HCT116 (cell line): ENCODE data around the gene AHRR. TPM values are rescaled to one million over a fixed set of nuclear protein-coding genes. Genes with fewer than 3 reads are reported as not detected.

Experiments used
- ATAC-seq: fragments of 200-7000 bp; cut with Tn5 transposase; 2 replicates; pipeline ENCODE4 v1.9.1; 2020; ENCODE audit warnings: mild to moderate bottlenecking, moderate library complexity
- BruUV-seq: library from RNA; stranded (reverse); fragments of 400-500 nt; replicated peaks from 2 replicates; lab custom pipeline; 2021; lab: Mats Ljungman, UMichigan
- CTCF ChIA-PET: fragments of 300-600 bp; sonication (Branson Sonifier 250); formaldehyde crosslinking; loops from one replicate; lab custom pipeline; 2021; ENCODE audit warnings: antibody characterized with exemption; lab: Charles Lee
- POLR2A ChIA-PET: fragments of 300-600, 350-600 bp; sonication (Branson Sonifier 250); formaldehyde crosslinking; loops from one replicate; lab custom pipeline; 2021; ENCODE audit warnings: antibody characterized with exemption; lab: Charles Lee
- RAD21 ChIA-PET, 2 experiments: fragments of 300-600 bp; sonication (Branson Sonifier 250); formaldehyde crosslinking; loops; one replicate each; lab custom pipeline; 2023; ENCODE audit warnings: low total read pairs in 2 of 2; ENCODE audit not compliant: uncharacterized antibody in 2 of 2, unreplicated experiment in 2 of 2, low non-redundant PET in 1 of 2; lab: Charles Lee
- DNase-seq: peaks from one replicate; pipeline ENCODE4 v3.0.0-alpha.2; 2010; ENCODE audit warnings: low read depth, low spot score
- H2AFZ ChIP-seq: fragments of 200-600 bp; shearing (Covaris generic), sonication (generic); 2 replicates; pipeline ENCODE4 v1.6.1; 2017; ENCODE audit warnings: low read depth, mixed run types, mixed read lengths, antibody characterized with exemption, low read length; ENCODE audit not compliant: poor library complexity, severe bottlenecking
- H3K27ac ChIP-seq: 2 replicates; pipeline ENCODE4 v1.5.1; 2012; ENCODE audit warnings: low read depth, low read length
- H3K27me3 ChIP-seq: fragments of 200-600 bp; sonication (generic); 2 replicates; pipeline ENCODE4 v1.6.1; 2016; ENCODE audit warnings: mixed run types, low read length, mixed read lengths; ENCODE audit not compliant: insufficient read depth
- H3K36me3 ChIP-seq, 2 experiments: fragments of 200-500 bp in 1 of 2; fragments of 200-600 bp in 1 of 2; sonication (Bioruptor generic) in 1 of 2; sonication (generic) in 1 of 2; 2 replicates each; pipeline versions ENCODE4 v1.5.1 to v1.6.1; 2014 to 2016; ENCODE audit warnings: low read length in 2 of 2, inconsistent platforms in 1 of 2, mixed read lengths in 1 of 2, mixed run types in 1 of 2; ENCODE audit not compliant: insufficient read depth in 2 of 2, control insufficient read depth in 1 of 2
- H3K4me1 ChIP-seq, 2 experiments: fragments of 200-600 bp in 1 of 2; sonication (generic) in 1 of 2; 2 replicates each; pipeline versions ENCODE4 v1.5.1 to v1.6.1; 2012 to 2017; ENCODE audit warnings: low read length in 2 of 2, inconsistent platforms in 1 of 2, mild to moderate bottlenecking in 1 of 2, mixed read lengths in 1 of 2, mixed run types in 1 of 2, moderate library complexity in 1 of 2; ENCODE audit not compliant: insufficient read depth in 2 of 2, control insufficient read depth in 1 of 2
- H3K4me2 ChIP-seq: fragments of 200-600 bp; sonication (generic); 2 replicates; pipeline ENCODE4 v1.6.1; 2017; ENCODE audit warnings: mixed run types, low read length, mixed read lengths
- H3K4me3 ChIP-seq, 2 experiments: fragments of 200-600 bp in 1 of 2; sonication (generic) in 1 of 2; replicated peaks in 1 of 2; 2 replicates each; pipeline ENCODE4 v1.5.1; 2011 to 2016; ENCODE audit warnings: low read length in 2 of 2, control low read depth in 1 of 2, low read depth in 1 of 2, mild to moderate bottlenecking in 1 of 2, mixed read lengths in 1 of 2, mixed run types in 1 of 2
- H3K79me2 ChIP-seq: fragments of 200-600 bp; sonication (generic); 2 replicates; pipeline ENCODE4 v1.6.1; 2017; ENCODE audit warnings: mild to moderate bottlenecking, mixed run types, low read length, moderate library complexity, mixed read lengths; ENCODE audit not compliant: insufficient read depth
- H3K9ac ChIP-seq: fragments of 200-600 bp; sonication (generic); 2 replicates; pipeline ENCODE4 v1.6.1; 2016; ENCODE audit warnings: low read length, mixed read lengths
- H3K9me2 ChIP-seq: fragments of 200-600 bp; sonication (generic), shearing (Covaris generic); 2 replicates; pipeline ENCODE4 v1.6.1; 2017; ENCODE audit warnings: mixed run types, mild to moderate bottlenecking, moderate library complexity; ENCODE audit not compliant: insufficient read depth
- H3K9me3 ChIP-seq, 2 experiments: fragments of 200-500 bp in 1 of 2; fragments of 200-600 bp in 1 of 2; sonication (Bioruptor generic) in 1 of 2; sonication (generic) in 1 of 2; 2 replicates each; pipeline ENCODE4 v1.6.1; 2014 to 2017; ENCODE audit warnings: low read length in 2 of 2, mixed read lengths in 2 of 2, inconsistent platforms in 1 of 2, low read depth in 1 of 2, mild to moderate bottlenecking in 1 of 2, mixed run types in 1 of 2, moderate library complexity in 1 of 2; ENCODE audit not compliant: control insufficient read depth in 1 of 2, insufficient read depth in 1 of 2
- H4K20me1 ChIP-seq: fragments of 200-600 bp; sonication (generic), shearing (Covaris generic); 2 replicates; pipeline ENCODE4 v1.6.1; 2017; ENCODE audit warnings: mixed run types, mild to moderate bottlenecking, moderate library complexity; ENCODE audit not compliant: insufficient read depth
- CBX3 ChIP-seq: IDR thresholded peaks from 2 replicates; pipeline ENCODE4 v1.6.1; 2012; ENCODE audit warnings: low read depth
- CEBPB ChIP-seq: IDR thresholded peaks from 2 replicates; pipeline ENCODE4 v1.6.1; 2012; ENCODE audit warnings: low read depth
- EGR1 ChIP-seq: IDR thresholded peaks from 2 replicates; pipeline ENCODE4 v1.6.1; 2012; ENCODE audit warnings: low read depth
- ELF1 ChIP-seq: IDR thresholded peaks from 2 replicates; pipeline ENCODE4 v1.6.1; 2012; ENCODE audit warnings: low read depth, borderline replicate concordance
- EZH2 ChIP-seq: fragments of 200-600 bp; sonication (generic); IDR thresholded peaks from 2 replicates; pipeline ENCODE4 v1.6.1; 2017; ENCODE audit warnings: antibody characterized with exemption, mixed run types
- EZH2phosphoT487 ChIP-seq: fragments of 200-600 bp; IDR thresholded peaks from 2 replicates; pipeline ENCODE4 v1.6.1; 2018; ENCODE audit warnings: antibody characterized with exemption, borderline replicate concordance
- FOSL1 ChIP-seq: IDR thresholded peaks from 2 replicates; pipeline ENCODE4 v1.6.1; 2012; ENCODE audit warnings: low read depth
- JUND ChIP-seq: IDR thresholded peaks from 2 replicates; pipeline ENCODE4 v1.6.1; 2012
- POLR2A ChIP-seq: IDR thresholded peaks from 2 replicates; pipeline ENCODE4 v1.7.0; 2011; ENCODE audit warnings: borderline replicate concordance; ENCODE audit not compliant: insufficient read depth, insufficient read length; ENCODE audit errors: extremely low read depth
- POLR2AphosphoS5 ChIP-seq: IDR thresholded peaks from 2 replicates; pipeline ENCODE4 v1.6.1; 2011; ENCODE audit warnings: mild to moderate bottlenecking, low read depth, low read length, moderate library complexity
- RAD21 ChIP-seq: IDR thresholded peaks from 2 replicates; pipeline ENCODE4 v1.6.1; 2012; ENCODE audit warnings: low read depth, mild to moderate bottlenecking
- SRF ChIP-seq: IDR thresholded peaks from 2 replicates; pipeline ENCODE4 v1.6.1; 2012; ENCODE audit warnings: low read depth
- TCF7L2 ChIP-seq: IDR thresholded peaks from 2 replicates; pipeline ENCODE4 v1.7.0; 2011; ENCODE audit warnings: borderline replicate concordance, inconsistent platforms; ENCODE audit not compliant: insufficient read depth, insufficient read length; ENCODE audit errors: extremely low read depth
- YY1 ChIP-seq: IDR thresholded peaks from 2 replicates; pipeline ENCODE4 v1.6.1; 2011; ENCODE audit warnings: low read length, low read depth, moderate library complexity, mild to moderate bottlenecking; ENCODE audit not compliant: insufficient replicate concordance; ENCODE audit errors: extremely low read depth
- ZFX ChIP-seq: fragments of 450-650 bp; IDR thresholded peaks from 2 replicates; pipeline ENCODE4 v1.6.1; 2017
- ZNF274 ChIP-seq: fragments of 200-500 bp; sonication (Bioruptor generic); IDR thresholded peaks from 2 replicates; pipeline ENCODE4 v1.6.1; 2014; ENCODE audit warnings: mild to moderate bottlenecking, low read depth, low read length, inconsistent platforms
- intact Hi-C: fragments of 100-400 bp; cut with micrococcal nuclease; formaldehyde crosslinking; loops from 2 replicates; pipeline ENCODE4 v1.10.0; 2022
- total RNA-seq: library from RNA; stranded (reverse); gene quantifications from one replicate; pipeline ENCODE4 v1.2.1, GENCODE V29; 2021; ENCODE audit not compliant: unreplicated experiment
- TF ChIP-seq, protein P1 (sequence below), 3 experiments: fragments of 200-600 bp in 1 of 3; sonication (generic) in 1 of 3; IDR thresholded peaks in 2 of 3; conservative IDR thresholded peaks in 1 of 3; 2 replicates each; pipeline ENCODE4 v1.5.1; 2012 to 2017; ENCODE audit warnings: low read depth in 2 of 3, low read length in 2 of 3, antibody characterized with exemption in 1 of 3, borderline replicate concordance in 1 of 3, control low read depth in 1 of 3, mild to moderate bottlenecking in 1 of 3, mixed read lengths in 1 of 3, mixed run types in 1 of 3, moderate library complexity in 1 of 3; ENCODE audit not compliant: insufficient read depth in 1 of 3
- TF ChIP-seq, protein P2 (sequence below): IDR thresholded peaks from 2 replicates; pipeline ENCODE4 v1.6.1; 2012; ENCODE audit warnings: low read depth
- TF ChIP-seq, protein P3 (sequence below): IDR thresholded peaks from 2 replicates; pipeline ENCODE4 v1.6.1; 2012
- TF ChIP-seq, protein P4 (sequence below): IDR thresholded peaks from 2 replicates; pipeline ENCODE4 v1.6.1; 2012

AHRR gene
- total RNA-seq, 1 experiment from 2014 or later = 12.7 TPM

DNA sequence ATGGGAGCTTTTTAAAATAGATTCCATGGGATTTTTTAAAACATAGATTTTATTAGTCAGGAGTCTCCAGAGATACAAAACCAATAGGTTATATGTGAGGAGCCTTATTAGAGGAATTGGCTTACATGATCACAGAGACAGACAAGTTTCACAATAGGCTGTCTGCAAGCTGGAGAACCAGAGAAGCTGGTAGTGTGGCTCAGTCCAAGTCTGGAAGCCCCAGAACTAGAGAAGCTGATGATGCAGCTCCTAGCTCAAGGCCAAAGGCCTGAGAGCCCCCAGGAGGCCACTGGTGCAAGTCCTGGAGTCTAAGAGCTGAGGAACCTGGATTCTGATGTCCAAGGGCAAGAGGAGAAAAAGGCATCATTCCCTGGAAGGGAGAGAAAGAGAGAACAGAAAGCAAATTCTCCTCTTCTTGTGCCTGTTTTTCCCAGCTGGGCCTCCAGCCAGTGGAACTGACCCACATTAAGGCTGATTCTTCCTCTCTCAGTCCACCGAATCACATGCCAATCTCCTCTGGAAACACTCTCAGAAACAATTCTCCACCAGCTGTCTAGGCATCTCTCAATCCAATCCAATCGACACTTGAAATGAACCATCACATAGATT lies 59.3 kb downstream of the AHRR start:
- no peak overlapping the region for H3K9ac ChIP-seq
- no peaks in the 10 kb centered on the region for H3K36me3 ChIP-seq
- no peaks in the 10 kb centered on the region for H3K79me2 ChIP-seq
- ChIA-PET RAD21 (no interaction called here), POLR2A (no interaction called here)
- H2AFZ ChIP-seq = no peak overlapping the region
- H4K20me1 ChIP-seq = no peaks in the 10 kb centered on the region
- H3K9me2 ChIP-seq = no peaks in the 10 kb centered on the region
- H3K27me3 ChIP-seq = no peaks in the 10 kb centered on the region
- H3K4me3 ChIP-seq = no peak overlapping the region
- no peak for TF ChIP-seq ELF1
- no peak for TF ChIP-seq RAD21
- TF ChIP-seq CEBPB = no peak
- TF ChIP-seq, protein P1, sequence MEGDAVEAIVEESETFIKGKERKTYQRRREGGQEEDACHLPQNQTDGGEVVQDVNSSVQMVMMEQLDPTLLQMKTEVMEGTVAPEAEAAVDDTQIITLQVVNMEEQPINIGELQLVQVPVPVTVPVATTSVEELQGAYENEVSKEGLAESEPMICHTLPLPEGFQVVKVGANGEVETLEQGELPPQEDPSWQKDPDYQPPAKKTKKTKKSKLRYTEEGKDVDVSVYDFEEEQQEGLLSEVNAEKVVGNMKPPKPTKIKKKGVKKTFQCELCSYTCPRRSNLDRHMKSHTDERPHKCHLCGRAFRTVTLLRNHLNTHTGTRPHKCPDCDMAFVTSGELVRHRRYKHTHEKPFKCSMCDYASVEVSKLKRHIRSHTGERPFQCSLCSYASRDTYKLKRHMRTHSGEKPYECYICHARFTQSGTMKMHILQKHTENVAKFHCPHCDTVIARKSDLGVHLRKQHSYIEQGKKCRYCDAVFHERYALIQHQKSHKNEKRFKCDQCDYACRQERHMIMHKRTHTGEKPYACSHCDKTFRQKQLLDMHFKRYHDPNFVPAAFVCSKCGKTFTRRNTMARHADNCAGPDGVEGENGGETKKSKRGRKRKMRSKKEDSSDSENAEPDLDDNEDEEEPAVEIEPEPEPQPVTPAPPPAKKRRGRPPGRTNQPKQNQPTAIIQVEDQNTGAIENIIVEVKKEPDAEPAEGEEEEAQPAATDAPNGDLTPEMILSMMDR (IDR thresholded peaks at IDR 0.05 in 2 of 3, conservative IDR thresholded peaks at IDR 0.05 in 1 of 3; ENCODE audit: borderline replicate concordance in 1 of 3, insufficient read depth in 1 of 3, low read depth in 2 of 3, low read length in 2 of 3) = no peak
- TF ChIP-seq CBX3 = no peak
- TF ChIP-seq EZH2phosphoT487 = no peak
- TF ChIP-seq SRF = no peak
- no peak for TF ChIP-seq EGR1
- TF ChIP-seq POLR2AphosphoS5 = no peak
- no peak for TF ChIP-seq ZNF274
- TF ChIP-seq FOSL1 = no peak
- TF ChIP-seq EZH2 = no peak
- TF ChIP-seq, protein P2, sequence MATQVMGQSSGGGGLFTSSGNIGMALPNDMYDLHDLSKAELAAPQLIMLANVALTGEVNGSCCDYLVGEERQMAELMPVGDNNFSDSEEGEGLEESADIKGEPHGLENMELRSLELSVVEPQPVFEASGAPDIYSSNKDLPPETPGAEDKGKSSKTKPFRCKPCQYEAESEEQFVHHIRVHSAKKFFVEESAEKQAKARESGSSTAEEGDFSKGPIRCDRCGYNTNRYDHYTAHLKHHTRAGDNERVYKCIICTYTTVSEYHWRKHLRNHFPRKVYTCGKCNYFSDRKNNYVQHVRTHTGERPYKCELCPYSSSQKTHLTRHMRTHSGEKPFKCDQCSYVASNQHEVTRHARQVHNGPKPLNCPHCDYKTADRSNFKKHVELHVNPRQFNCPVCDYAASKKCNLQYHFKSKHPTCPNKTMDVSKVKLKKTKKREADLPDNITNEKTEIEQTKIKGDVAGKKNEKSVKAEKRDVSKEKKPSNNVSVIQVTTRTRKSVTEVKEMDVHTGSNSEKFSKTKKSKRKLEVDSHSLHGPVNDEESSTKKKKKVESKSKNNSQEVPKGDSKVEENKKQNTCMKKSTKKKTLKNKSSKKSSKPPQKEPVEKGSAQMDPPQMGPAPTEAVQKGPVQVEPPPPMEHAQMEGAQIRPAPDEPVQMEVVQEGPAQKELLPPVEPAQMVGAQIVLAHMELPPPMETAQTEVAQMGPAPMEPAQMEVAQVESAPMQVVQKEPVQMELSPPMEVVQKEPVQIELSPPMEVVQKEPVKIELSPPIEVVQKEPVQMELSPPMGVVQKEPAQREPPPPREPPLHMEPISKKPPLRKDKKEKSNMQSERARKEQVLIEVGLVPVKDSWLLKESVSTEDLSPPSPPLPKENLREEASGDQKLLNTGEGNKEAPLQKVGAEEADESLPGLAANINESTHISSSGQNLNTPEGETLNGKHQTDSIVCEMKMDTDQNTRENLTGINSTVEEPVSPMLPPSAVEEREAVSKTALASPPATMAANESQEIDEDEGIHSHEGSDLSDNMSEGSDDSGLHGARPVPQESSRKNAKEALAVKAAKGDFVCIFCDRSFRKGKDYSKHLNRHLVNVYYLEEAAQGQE = no peak
- TF ChIP-seq, protein P3, sequence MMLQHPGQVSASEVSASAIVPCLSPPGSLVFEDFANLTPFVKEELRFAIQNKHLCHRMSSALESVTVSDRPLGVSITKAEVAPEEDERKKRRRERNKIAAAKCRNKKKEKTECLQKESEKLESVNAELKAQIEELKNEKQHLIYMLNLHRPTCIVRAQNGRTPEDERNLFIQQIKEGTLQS = no peak
- no peak for TF ChIP-seq JUND
- TF ChIP-seq TCF7L2 = no peak
- TF ChIP-seq ZFX = no peak
- no peak for TF ChIP-seq POLR2A
- no peak for TF ChIP-seq YY1
- TF ChIP-seq, protein P4, sequence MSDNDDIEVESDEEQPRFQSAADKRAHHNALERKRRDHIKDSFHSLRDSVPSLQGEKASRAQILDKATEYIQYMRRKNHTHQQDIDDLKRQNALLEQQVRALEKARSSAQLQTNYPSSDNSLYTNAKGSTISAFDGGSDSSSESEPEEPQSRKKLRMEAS = no peak
- TF ChIP-seq, all 23 proteins: peak for 0
- Histone ChIP-seq H3K9me3 (peaks cover 0 to 4% of the 10 kb centered on the region in 2 experiments; a peak in 1 of 4 replicates), H3K27ac (no peak overlapping the region), H3K4me2 (no peak overlapping the region), H3K4me1 (peaks cover 0 to 27% of the 10 kb centered on the region in 2 experiments; a peak in 2 of 4 replicates)
- ATAC-seq (no peak), DNase-seq (no peak)
- CTCF ChIA-PET = no interaction called here
- no TSS peak for BruUV-seq
- intact Hi-C loops = no loop called here
